HL-60 (cell line): Measurements from ENCODE around the gene C1orf210.

Experiments used
- DNase-seq, 2 experiments: peaks; one replicate each; pipeline ENCODE4 v3.0.0-alpha.2; 2010 to 2020; ENCODE audit warnings: low read depth in 1 of 2, low spot score in 1 of 2
- H3K27ac ChIP-seq: fragments of 250-450 bp; sonication (Bioruptor Pico); replicated peaks from 2 replicates; pipeline ENCODE4 v1.5.1; 2020; ENCODE audit warnings: mild to moderate bottlenecking, moderate library complexity
- H3K27me3 ChIP-seq: fragments of 250-450 bp; sonication (Bioruptor Pico); 2 replicates; pipeline ENCODE4 v1.5.1; 2021; ENCODE audit warnings: mild to moderate bottlenecking, moderate library complexity; ENCODE audit not compliant: insufficient read depth, poor library complexity, severe bottlenecking
- H3K4me3 ChIP-seq: replicated peaks from 2 replicates; pipeline ENCODE4 v1.5.1; 2011; ENCODE audit warnings: mild to moderate bottlenecking, control low read depth, low read length; ENCODE audit not compliant: insufficient read depth
- GABPA ChIP-seq: IDR thresholded peaks from 2 replicates; pipeline ENCODE4 v1.6.1; 2012; ENCODE audit warnings: low read depth
- POLR2AphosphoS5 ChIP-seq: IDR thresholded peaks from 2 replicates; pipeline ENCODE4 v1.6.1; 2012; ENCODE audit warnings: low read depth
- SPI1 ChIP-seq: IDR thresholded peaks from 2 replicates; pipeline ENCODE4 v1.6.1; 2012; ENCODE audit warnings: low read depth, mild to moderate bottlenecking, borderline replicate concordance
- TF ChIP-seq, protein P1 (sequence below): IDR thresholded peaks from 2 replicates; pipeline ENCODE4 v1.6.1; 2012; ENCODE audit warnings: low read depth; ENCODE audit not compliant: insufficient replicate concordance
- TF ChIP-seq, protein P2 (sequence below): IDR thresholded peaks from one replicate; pipeline ENCODE4 v1.5.1; 2011; ENCODE audit warnings: low read length, control low read depth, inconsistent platforms; ENCODE audit not compliant: insufficient read depth

Gene C1orf210

GRCh38 chr1:43258370-43258769, 27.0 kb downstream of the C1orf210 start:
- Histone ChIP-seq H3K4me3 (no peak overlapping the region), H3K27ac (no peak overlapping the region), H3K27me3 (no peaks in the 10 kb centered on the region)
- no peak for DNase-seq
- TF ChIP-seq SPI1 (no peak), GABPA (no peak), POLR2AphosphoS5 (no peak)
- TF ChIP-seq, protein P1, sequence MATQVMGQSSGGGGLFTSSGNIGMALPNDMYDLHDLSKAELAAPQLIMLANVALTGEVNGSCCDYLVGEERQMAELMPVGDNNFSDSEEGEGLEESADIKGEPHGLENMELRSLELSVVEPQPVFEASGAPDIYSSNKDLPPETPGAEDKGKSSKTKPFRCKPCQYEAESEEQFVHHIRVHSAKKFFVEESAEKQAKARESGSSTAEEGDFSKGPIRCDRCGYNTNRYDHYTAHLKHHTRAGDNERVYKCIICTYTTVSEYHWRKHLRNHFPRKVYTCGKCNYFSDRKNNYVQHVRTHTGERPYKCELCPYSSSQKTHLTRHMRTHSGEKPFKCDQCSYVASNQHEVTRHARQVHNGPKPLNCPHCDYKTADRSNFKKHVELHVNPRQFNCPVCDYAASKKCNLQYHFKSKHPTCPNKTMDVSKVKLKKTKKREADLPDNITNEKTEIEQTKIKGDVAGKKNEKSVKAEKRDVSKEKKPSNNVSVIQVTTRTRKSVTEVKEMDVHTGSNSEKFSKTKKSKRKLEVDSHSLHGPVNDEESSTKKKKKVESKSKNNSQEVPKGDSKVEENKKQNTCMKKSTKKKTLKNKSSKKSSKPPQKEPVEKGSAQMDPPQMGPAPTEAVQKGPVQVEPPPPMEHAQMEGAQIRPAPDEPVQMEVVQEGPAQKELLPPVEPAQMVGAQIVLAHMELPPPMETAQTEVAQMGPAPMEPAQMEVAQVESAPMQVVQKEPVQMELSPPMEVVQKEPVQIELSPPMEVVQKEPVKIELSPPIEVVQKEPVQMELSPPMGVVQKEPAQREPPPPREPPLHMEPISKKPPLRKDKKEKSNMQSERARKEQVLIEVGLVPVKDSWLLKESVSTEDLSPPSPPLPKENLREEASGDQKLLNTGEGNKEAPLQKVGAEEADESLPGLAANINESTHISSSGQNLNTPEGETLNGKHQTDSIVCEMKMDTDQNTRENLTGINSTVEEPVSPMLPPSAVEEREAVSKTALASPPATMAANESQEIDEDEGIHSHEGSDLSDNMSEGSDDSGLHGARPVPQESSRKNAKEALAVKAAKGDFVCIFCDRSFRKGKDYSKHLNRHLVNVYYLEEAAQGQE: no peak
- TF ChIP-seq, protein P2, sequence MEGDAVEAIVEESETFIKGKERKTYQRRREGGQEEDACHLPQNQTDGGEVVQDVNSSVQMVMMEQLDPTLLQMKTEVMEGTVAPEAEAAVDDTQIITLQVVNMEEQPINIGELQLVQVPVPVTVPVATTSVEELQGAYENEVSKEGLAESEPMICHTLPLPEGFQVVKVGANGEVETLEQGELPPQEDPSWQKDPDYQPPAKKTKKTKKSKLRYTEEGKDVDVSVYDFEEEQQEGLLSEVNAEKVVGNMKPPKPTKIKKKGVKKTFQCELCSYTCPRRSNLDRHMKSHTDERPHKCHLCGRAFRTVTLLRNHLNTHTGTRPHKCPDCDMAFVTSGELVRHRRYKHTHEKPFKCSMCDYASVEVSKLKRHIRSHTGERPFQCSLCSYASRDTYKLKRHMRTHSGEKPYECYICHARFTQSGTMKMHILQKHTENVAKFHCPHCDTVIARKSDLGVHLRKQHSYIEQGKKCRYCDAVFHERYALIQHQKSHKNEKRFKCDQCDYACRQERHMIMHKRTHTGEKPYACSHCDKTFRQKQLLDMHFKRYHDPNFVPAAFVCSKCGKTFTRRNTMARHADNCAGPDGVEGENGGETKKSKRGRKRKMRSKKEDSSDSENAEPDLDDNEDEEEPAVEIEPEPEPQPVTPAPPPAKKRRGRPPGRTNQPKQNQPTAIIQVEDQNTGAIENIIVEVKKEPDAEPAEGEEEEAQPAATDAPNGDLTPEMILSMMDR: no peak

DNA sequence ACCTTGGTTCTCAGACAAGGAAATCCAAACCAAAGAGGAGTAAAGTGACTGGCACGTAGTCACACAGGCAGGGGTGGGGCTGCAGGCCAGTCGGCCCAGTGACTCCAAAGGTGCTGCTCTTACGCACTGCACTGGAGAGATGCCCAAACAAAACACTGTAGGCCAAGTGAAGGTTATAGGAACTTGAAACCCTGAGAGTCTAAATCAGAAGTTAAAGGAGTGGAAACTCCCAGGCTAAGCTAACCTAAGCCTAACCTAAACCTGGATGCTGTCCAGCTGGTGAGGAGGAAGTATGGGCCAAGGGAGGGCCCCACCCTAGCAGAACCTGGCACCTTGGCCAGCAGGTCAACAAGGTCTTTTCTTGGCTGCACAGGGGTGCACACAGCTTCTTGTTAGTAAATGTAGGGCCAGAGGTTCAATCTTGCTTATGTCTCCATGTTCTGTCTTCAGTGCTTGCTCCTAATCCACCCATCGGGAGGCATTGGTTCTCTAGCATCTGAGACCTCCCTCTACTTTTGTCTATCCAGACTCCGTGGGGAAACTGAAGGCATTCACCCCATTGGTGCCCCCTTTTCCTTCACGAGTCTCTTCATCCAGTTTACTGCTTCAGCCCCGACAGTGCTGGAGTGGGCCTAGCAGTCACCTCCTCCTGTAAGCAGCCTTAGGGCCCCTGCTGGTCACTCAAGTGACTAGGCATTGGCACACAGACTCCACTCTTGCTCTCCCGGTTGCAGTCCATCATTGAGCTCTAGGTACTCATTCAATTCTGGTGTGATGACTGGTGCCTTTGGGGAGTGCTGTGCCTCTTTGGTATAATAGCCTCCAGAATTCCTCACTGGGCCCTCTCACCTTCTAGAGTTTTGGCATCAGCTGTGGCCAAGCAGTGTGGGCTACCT, 28.5 kb downstream of the C1orf210 start:
- Histone ChIP-seq H3K27ac (no peak overlapping the region), H3K27me3 (no peaks in the 10 kb centered on the region), H3K4me3 (no peak overlapping the region)
- TF ChIP-seq, protein P2: no peak
- no peak for TF ChIP-seq SPI1
- no peak for DNase-seq

- no peak for DNase-seq
- Histone ChIP-seq H3K27me3 (no peaks in the 10 kb centered on the region), H3K4me3 (no peak overlapping the region), H3K27ac (no peak overlapping the region)
- TF ChIP-seq, protein P1: no peak
- TF ChIP-seq SPI1 (no peak), GABPA (no peak), POLR2AphosphoS5 (no peak)
- TF ChIP-seq, protein P2: no peak
These were observed 29.8 kb downstream of the C1orf210 start for GRCh38 chr1:43255438-43256210.
